Stimulated activated CD4-positive, alpha-beta T cell treated with anti-CD3 and anti-CD28 coated beads, TNF-alpha, amount 100 ng/mL, for 4 hours (primary cell): ENCODE results near the gene TFAM.

Experiments
- DNase-seq, 3 experiments: peaks; one replicate each; pipeline ENCODE4 v3.0.0-alpha.2; 2020; ENCODE audit warnings: low read depth in 3 of 3

TFAM gene

GRCh38 chr10:58433571-58433970, 48.4 kb downstream of the TFAM start:
- no peak for DNase-seq

GRCh38 chr10:58435297-58435985, 50.2 kb downstream of the TFAM start:
- no peak for DNase-seq

GRCh38 chr10:58436071-58436470, 50.9 kb downstream of the TFAM start:
- DNase-seq, result no peak

GRCh38 chr10:58438340-58438871, 53.2 kb downstream of the TFAM start:
- DNase-seq, result no peak

GRCh38 chr10:58438986-58439385, 53.8 kb downstream of the TFAM start:
- DNase-seq, result no peak

GRCh38 chr10:58439632-58440364, 54.6 kb downstream of the TFAM start:
- no peak for DNase-seq

GRCh38 chr10:58440484-58440883, 55.3 kb downstream of the TFAM start:
- no peak for DNase-seq

- no peak for DNase-seq
These were observed 59.1 kb downstream of the TFAM start for GRCh38 chr10:58444321-58444720.

- no peak for DNase-seq
These were observed 59.7 kb downstream of the TFAM start for GRCh38 chr10:58444876-58445275.

GRCh38 chr10:58448121-58448935, 63.1 kb downstream of the TFAM start:
- no peak for DNase-seq
